HepG2 (cell line): Measurements from ENCODE around the gene TEX48. TPM values are rescaled to one million over a fixed set of nuclear protein-coding genes. Genes with fewer than 3 reads are reported as not detected.

ENCODE experiments used
- ATAC-seq: fragments of 200-7000 bp; cut with Tn5 transposase; 3 replicates; pipeline ENCODE4 v1.9.1; 2020; ENCODE audit warnings: mild to moderate bottlenecking, moderate library complexity
- BruUV-seq: library from RNA; stranded (reverse); fragments of 400-500 nt; replicated peaks from 2 replicates; lab custom pipeline; 2021; lab: Mats Ljungman, UMichigan
- CTCF ChIA-PET: fragments of 300-600 bp; formaldehyde crosslinking; extraction: SDS; loops from one replicate; lab custom pipeline; 2021; ENCODE audit warnings: low total read pairs, inconsistent platforms, low intra/inter-chr PET ratio; lab: Yijun Ruan, JAX
- POLR2A ChIA-PET: fragments of 350-600 bp; sonication (Branson Sonifier 250); formaldehyde crosslinking; loops from one replicate; lab custom pipeline; 2020; ENCODE audit warnings: antibody characterized with exemption, inconsistent platforms; lab: Yijun Ruan, JAX
- DNase-seq: peaks from one replicate; pipeline ENCODE4 v3.0.0-alpha.2; 2015; ENCODE audit warnings: low spot score
- FAIRE-seq: peaks from 3 replicates; lab custom pipeline; 2011; peaks lifted over from hg19 to GRCh38; lab: Jason Lieb, UNC
- H2AFZ ChIP-seq: one replicate; pipeline ENCODE4 v1.6.1; 2011; ENCODE audit warnings: low read length, inconsistent platforms
- H3K27ac ChIP-seq: fragments of 300-600 bp; 3 replicates; pipeline ENCODE4 v1.8.0; 2011; ENCODE audit warnings: mixed run types, mild to moderate bottlenecking, mixed read lengths, low read length, inconsistent platforms; ENCODE audit not compliant: insufficient read depth; ENCODE audit errors: extremely low read length
- H3K27me3 ChIP-seq, 2 experiments: fragments of 200-600 bp in 1 of 2; 2 replicates in 1 of 2; 3 replicates in 1 of 2; pipeline versions ENCODE4 v1.6.0 to v1.8.0; 2011; ENCODE audit warnings: low read length in 2 of 2, mild to moderate bottlenecking in 2 of 2, moderate library complexity in 2 of 2, inconsistent platforms in 1 of 2; ENCODE audit not compliant: insufficient read depth in 2 of 2, control insufficient read depth in 1 of 2
- H3K36me3 ChIP-seq, 2 experiments: fragments of 200-600 bp in 1 of 2; replicated peaks in 1 of 2; 2 replicates in 1 of 2; 3 replicates in 1 of 2; pipeline versions ENCODE4 v1.5.1 to v1.8.0; 2011; ENCODE audit warnings: low read length in 2 of 2, inconsistent platforms in 1 of 2; ENCODE audit not compliant: insufficient read depth in 2 of 2, control insufficient read depth in 1 of 2
- H3K4me1 ChIP-seq: 2 replicates; pipeline ENCODE4 v1.5.1; 2012; ENCODE audit warnings: low read length, inconsistent platforms; ENCODE audit not compliant: insufficient read depth
- H3K4me2 ChIP-seq: 2 replicates; pipeline ENCODE4 v1.6.0; 2011; ENCODE audit warnings: low read depth, low read length, inconsistent platforms
- H3K4me3 ChIP-seq, 3 experiments: fragments of 200-600 bp in 1 of 3; sonication (generic), shearing (Covaris generic) in 1 of 3; replicated peaks in 1 of 3; 2 replicates each; pipeline ENCODE4 v1.5.1; 2011 to 2016; ENCODE audit warnings: low read length in 3 of 3, inconsistent platforms in 2 of 3, low read depth in 2 of 3, mild to moderate bottlenecking in 2 of 3, control low read depth in 1 of 3, mixed read lengths in 1 of 3; ENCODE audit not compliant: insufficient read depth in 1 of 3
- H3K79me2 ChIP-seq: one replicate; pipeline ENCODE4 v1.6.1; 2011; ENCODE audit warnings: low read length, inconsistent platforms; ENCODE audit not compliant: insufficient read depth
- H3K9ac ChIP-seq: 2 replicates; pipeline ENCODE4 v1.6.0; 2011; ENCODE audit warnings: mild to moderate bottlenecking, low read depth, low read length, inconsistent platforms; ENCODE audit not compliant: insufficient read depth
- H3K9me3 ChIP-seq: 2 replicates; pipeline ENCODE4 v1.5.1; 2012; ENCODE audit warnings: mild to moderate bottlenecking, low read length
- H4K20me1 ChIP-seq: 2 replicates; pipeline ENCODE4 v1.6.0; 2011; ENCODE audit warnings: inconsistent platforms, mild to moderate bottlenecking, low read length, moderate library complexity; ENCODE audit not compliant: insufficient read depth
- CTCF ChIP-seq: sonication (generic); formaldehyde crosslinking; IDR thresholded peaks from 2 replicates; pipeline ENCODE4 v1.5.0; 2020; ENCODE audit warnings: mild to moderate bottlenecking, missing genetic modification reagents, moderate library complexity
- MAX ChIP-seq: IDR thresholded peaks from 2 replicates; pipeline ENCODE4 v1.6.1; 2012; ENCODE audit warnings: inconsistent platforms
- RAD21 ChIP-seq: fragments of 450-650 bp; formaldehyde crosslinking; IDR thresholded peaks from 2 replicates; pipeline ENCODE4 v1.5.0; 2020; ENCODE audit warnings: mild to moderate bottlenecking
- SMC3 ChIP-seq: IDR thresholded peaks from 2 replicates; pipeline ENCODE4 v1.6.1; 2011; ENCODE audit warnings: low read length, improper control_type of control experiment
- STAG1 ChIP-seq: sonication (generic); formaldehyde crosslinking; IDR thresholded peaks from 2 replicates; pipeline ENCODE4 v1.4.0; 2020; ENCODE audit warnings: missing genetic modification reagents
- XRCC5 ChIP-seq: fragments of 200-400 bp; formaldehyde crosslinking; optimal IDR thresholded peaks from 2 replicates; pipeline ENCODE3; 2017; ENCODE audit warnings: mild to moderate bottlenecking, low read length
- WGBS: methylation state at CpG from one replicate; pipeline ENCODE4 v1.1.6; 2017; ENCODE audit warnings: low lambda C conversion rate; 5-methylcytosine and 5-hydroxymethylcytosine counted together
- in situ Hi-C: cut with HindIII; loops from 2 replicates; pipeline ENCODE4 v1.10.0; 2017; ENCODE audit warnings: low pct_unique_long_range_greater_than_20kb; ENCODE audit not compliant: extremely low pct_ligation_motif_present
- intact Hi-C: fragments of 100-400 bp; cut with micrococcal nuclease; formaldehyde crosslinking; loops from one replicate; pipeline ENCODE4 v1.10.0; 2022; ENCODE audit not compliant: unreplicated experiment
- polyA plus RNA-seq, 8 experiments: library from polyadenylated mRNA; depleted of rRNA in 3 of 8; stranded (reverse) in 7 of 8; unstranded in 1 of 8; fragments of >200 nt; fragmentation: Illumina TruSeq in 4 of 8; extraction: Trizol in 4 of 8; gene quantifications; 2 replicates each; pipeline versions ENCODE4 v1.2.1 to v1.2.3, GENCODE V29; 2011 to 2016; ENCODE audit warnings: low read depth in 4 of 8, missing spikeins in 1 of 8, mixed read lengths in 1 of 8; ENCODE audit not compliant: insufficient read depth in 1 of 8
- total RNA-seq, 5 experiments: library from RNA; depleted of rRNA; stranded (reverse); fragments of >200 nt; fragmentation: Illumina TruSeq; extraction: Trizol; gene quantifications; 2 replicates each; pipeline ENCODE4 v1.2.3, GENCODE V29; 2016; ENCODE audit warnings: low read depth in 1 of 5

TEX48 gene
- total and polyA plus RNA-seq, 2 of the 13 experiments (the other 11 are each of a cell fraction or from before 2014, with no cell fraction given) = not detected

- peak; percentile 96 for ATAC-seq
Measured at GRCh38 chr9:114662081-114662989, 19.7 kb downstream of the TEX48 start.

More at GRCh38 chr9:114662081-114662989, 19.7 kb downstream of the TEX48 start:
- Histone ChIP-seq H3K4me3 (no peak overlapping the region), H3K4me1 (no peaks in the 10 kb centered on the region), H3K9me3 (no peaks in the 10 kb centered on the region), H3K4me2 (no peak overlapping the region), H3K27ac (no peak overlapping the region), H3K79me2 (no peaks in the 10 kb centered on the region), H3K27me3 (peaks cover 0 to 27% of the 10 kb centered on the region in 2 experiments; a peak in 3 of 5 replicates), H3K36me3 (no peaks in the 10 kb centered on the region), H4K20me1 (no peaks in the 10 kb centered on the region), H2AFZ (no peak overlapping the region), H3K9ac (no peak overlapping the region)
- POLR2A ChIA-PET = no interaction called here
- in situ Hi-C loops = no loop called here
- FAIRE-seq (peak; percentile 52), DNase-seq (peak; percentile 22)
- CTCF ChIA-PET = interaction anchor here (1.1 to 4.7 kb wide), 2 partner anchors 257 to 352 kb away, joined by 3 to 26 read pairs; no protein-coding TSS in a partner anchor
- WGBS = 3% methylated on average over 10 of the region's 10 CpGs
- intact Hi-C loops = loop anchor here (1.0 to 10.0 kb wide), 2 partner anchors 352 to 692 kb away; no protein-coding TSS in a partner anchor
- no TSS peak for BruUV-seq
- TF ChIP-seq MAX (no peak), XRCC5 (peak; percentile 46), STAG1 (CRISPR knock-in tag) (peak; percentile 79), RAD21 (peak; percentile 56), CTCF (CRISPR knock-in tag) (peak; percentile 77), SMC3 (peak; percentile 57)
